SU-DHL-6 (cell line): ENCODE results near the gene CLMN.

Experiments used
- H2AFZ ChIP-seq: fragments of 200-600 bp; sonication (generic); 2 replicates; pipeline ENCODE4 v1.6.1; 2014; ENCODE audit warnings: low read depth, mild to moderate bottlenecking, moderate library complexity, mixed read lengths, antibody characterized with exemption, low read length; ENCODE audit not compliant: severe bottlenecking
- H3F3A ChIP-seq: fragments of 200-600 bp; shearing (Covaris generic); 2 replicates; pipeline ENCODE4 v1.6.0; 2016; ENCODE audit warnings: antibody characterized with exemption, mild to moderate bottlenecking; ENCODE audit not compliant: insufficient read depth
- H3K27ac ChIP-seq: fragments of 200-600 bp; sonication (generic); 2 replicates; pipeline ENCODE4 v1.5.1; 2016; ENCODE audit warnings: low read depth, mild to moderate bottlenecking, low read length, moderate library complexity, mixed read lengths
- H3K27me3 ChIP-seq: fragments of 200-600 bp; sonication (generic), shearing (Covaris generic); 2 replicates; pipeline ENCODE4 v1.6.0; 2014; ENCODE audit warnings: mild to moderate bottlenecking, low read length
- H3K36me3 ChIP-seq: fragments of 200-600 bp; sonication (generic); 2 replicates; pipeline ENCODE4 v1.6.1; 2014; ENCODE audit warnings: mild to moderate bottlenecking, low read length, mixed read lengths
- H3K4me2 ChIP-seq: fragments of 300-600, 200-600 bp; shearing (Covaris generic), sonication (generic); 2 replicates; pipeline ENCODE4 v1.6.0; 2014; ENCODE audit warnings: low read length, low read depth, mild to moderate bottlenecking; ENCODE audit not compliant: poor library complexity, severe bottlenecking
- H3K4me3 ChIP-seq: fragments of 200-600 bp; sonication (generic); 2 replicates; pipeline ENCODE4 v1.5.1; 2014; ENCODE audit warnings: antibody characterized with exemption, low read length, mild to moderate bottlenecking, mixed read lengths; ENCODE audit not compliant: insufficient read depth, poor library complexity, severe bottlenecking
- H3K79me2 ChIP-seq: fragments of 200-600 bp; sonication (generic); 2 replicates; pipeline ENCODE4 v1.6.1; 2014; ENCODE audit warnings: mild to moderate bottlenecking, low read length, moderate library complexity; ENCODE audit not compliant: insufficient read depth
- H3K9ac ChIP-seq: fragments of 200-600 bp; sonication (generic); 2 replicates; pipeline ENCODE4 v1.7.0; 2014; ENCODE audit warnings: mild to moderate bottlenecking, low read length
- H3K9me2 ChIP-seq: fragments of 200-600 bp; sonication (generic); replicated peaks from 2 replicates; pipeline ENCODE4 v1.6.1; 2014; ENCODE audit warnings: low read length; ENCODE audit not compliant: insufficient read depth
- H3K9me3 ChIP-seq: fragments of 200-600 bp; sonication (generic); 2 replicates; pipeline ENCODE4 v1.6.1; 2014; ENCODE audit warnings: low read length, mixed read lengths; ENCODE audit not compliant: insufficient read depth
- H4K20me1 ChIP-seq: fragments of 200-600 bp; sonication (generic); 2 replicates; pipeline ENCODE4 v1.6.1; 2014; ENCODE audit warnings: low read depth, mild to moderate bottlenecking, antibody characterized with exemption, low read length, moderate library complexity, mixed read lengths
- CTCF ChIP-seq: fragments of 200-600 bp; sonication (generic); IDR thresholded peaks from one replicate; pipeline ENCODE4 v1.5.1; 2017; ENCODE audit warnings: antibody characterized with exemption, mild to moderate bottlenecking, low read length, moderate library complexity; ENCODE audit not compliant: insufficient read depth, poor library complexity, severe bottlenecking
- EZH2phosphoT487 ChIP-seq: fragments of 200-600 bp; sonication (generic), shearing (Covaris generic); conservative IDR thresholded peaks from 2 replicates; pipeline ENCODE4 v1.6.1; 2018; ENCODE audit warnings: mild to moderate bottlenecking, antibody characterized with exemption, low read length, moderate library complexity, mixed read lengths

CLMN gene

DNA sequence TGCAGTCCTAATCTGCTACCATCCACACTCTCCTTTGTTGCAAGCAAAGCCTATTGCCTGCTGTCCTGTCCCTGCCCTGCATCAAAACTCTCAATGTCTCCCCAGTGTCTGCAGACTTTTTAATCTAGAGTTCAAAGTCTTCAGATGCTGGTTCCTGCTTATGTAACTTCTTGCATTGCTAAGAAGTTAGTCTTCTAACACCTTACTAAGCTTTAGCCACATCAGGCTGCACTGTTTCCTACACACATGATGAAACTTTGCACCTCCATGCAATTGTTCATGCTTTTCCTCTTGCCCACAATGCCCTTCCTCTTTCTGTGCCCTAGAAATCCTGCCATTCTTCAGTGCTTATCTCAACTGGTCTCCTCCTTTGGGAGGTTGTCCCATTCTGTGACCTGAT lies 146.2 kb downstream of the CLMN start:
- Histone ChIP-seq H3K4me3 (no peak overlapping the region), H3K79me2 (no peaks in the 10 kb centered on the region), H3K27me3 (no peaks in the 10 kb centered on the region), H2AFZ (no peak overlapping the region), H3K9ac (no peak overlapping the region), H3K9me3 (no peaks in the 10 kb centered on the region), H3F3A (no peaks in the 10 kb centered on the region), H4K20me1 (no peaks in the 10 kb centered on the region), H3K27ac (no peak overlapping the region), H3K9me2 (no peaks in the 10 kb centered on the region), H3K4me2 (no peak overlapping the region), H3K36me3 (no peaks in the 10 kb centered on the region)
- TF ChIP-seq EZH2phosphoT487 (no peak), CTCF (no peak)

GRCh38 chr14:95167177-95167576 lies 152.5 kb downstream of the CLMN start:
- H3K9me2 ChIP-seq, result no peaks in the 10 kb centered on the region
- H3K4me3 ChIP-seq, result no peak overlapping the region
- H3K9ac ChIP-seq, result no peak overlapping the region
- H3K36me3 ChIP-seq, result no peaks in the 10 kb centered on the region; the same call in 1 of the 2 replicates
- H3K9me3 ChIP-seq, result no peaks in the 10 kb centered on the region
- no peak overlapping the region for H2AFZ ChIP-seq
- H3F3A ChIP-seq, result no peaks in the 10 kb centered on the region
- H3K4me2 ChIP-seq, result no peak overlapping the region
- no peaks in the 10 kb centered on the region for H3K79me2 ChIP-seq
- H3K27ac ChIP-seq, result no peak overlapping the region
- no peak for TF ChIP-seq EZH2phosphoT487
- no peak for TF ChIP-seq CTCF
- no peaks in the 10 kb centered on the region for H3K27me3 ChIP-seq
- H4K20me1 ChIP-seq, result no peaks in the 10 kb centered on the region

DNA sequence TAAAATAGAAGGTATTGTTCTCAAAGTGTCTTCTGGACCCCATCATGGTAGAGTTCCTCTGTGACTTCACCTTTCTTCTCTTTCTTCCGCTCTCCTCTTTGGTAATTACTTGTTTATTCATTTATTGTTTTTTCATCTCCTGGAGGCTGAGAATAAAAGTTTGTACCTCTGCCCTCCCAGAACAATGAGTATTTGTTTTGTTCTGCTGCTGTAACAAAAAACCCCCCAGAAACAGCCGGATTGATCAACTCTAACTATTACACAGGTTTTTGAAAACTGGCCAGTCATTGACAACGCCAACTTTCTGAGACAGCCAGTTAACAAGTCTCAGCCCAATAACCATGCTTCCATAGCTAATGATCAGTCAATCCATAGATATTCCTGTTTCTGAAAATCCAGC lies 154.2 kb downstream of the CLMN start:
- Histone ChIP-seq H3F3A (no peaks in the 10 kb centered on the region), H3K27me3 (no peaks in the 10 kb centered on the region), H4K20me1 (no peaks in the 10 kb centered on the region), H3K27ac (no peak overlapping the region), H3K9me2 (no peaks in the 10 kb centered on the region), H3K4me2 (no peak overlapping the region), H3K36me3 (no peaks in the 10 kb centered on the region; the same call in 1 of the 2 replicates), H3K9ac (no peak overlapping the region), H2AFZ (no peak overlapping the region), H3K9me3 (no peaks in the 10 kb centered on the region), H3K79me2 (no peaks in the 10 kb centered on the region), H3K4me3 (no peak overlapping the region)
- TF ChIP-seq CTCF, result no peak
- TF ChIP-seq EZH2phosphoT487, result no peak
